Measurements from ENCODE around the gene IL16.
"Not testable (repeated sequence)": the region's sequence is repeated elsewhere in the genome, so short reads cannot be mapped to it uniquely, and the experiment has no call there.

The IL16 gene

GRCh38 chr15:81329446-81329845 is 132.8 kb downstream of the IL16 start:
- Histone ChIP-seq H3K27ac (no peak overlapping the region), H3K9me3 (replicated peaks in 1 of 11) (no peaks in the 10 kb centered on the region), H3K4me1 (peaks cover 15 to 23% (median 19%) of the 10 kb centered on the region in 10 experiments), H4K20me1 (no peaks in the 10 kb centered on the region), H3K36me3 (no peaks in the 10 kb centered on the region), H3K4me2 (no peak overlapping the region), H3K4me3 (no peak overlapping the region), H3K9ac (no peak overlapping the region), H3K27me3 (no peaks in the 10 kb centered on the region)
- TF ChIP-seq Cebpa-rat (IDR thresholded peaks at IDR 0.05), result no peak

GRCh38 chr15:81330366-81331090 is 133.8 kb downstream of the IL16 start:
- H3K36me3 ChIP-seq, result no peaks in the 10 kb centered on the region
- H3K4me2 ChIP-seq, result peak overlapping the region; percentile 33 to 69 (median 56); a peak in 20 of 22 replicates
- no peak for TF ChIP-seq Cebpa-rat (IDR thresholded peaks at IDR 0.05)
- H3K4me1 ChIP-seq, result peaks cover 11 to 18% (median 15%) of the 10 kb centered on the region in 10 experiments
- no peak overlapping the region for H3K9ac ChIP-seq
- H3K4me3 ChIP-seq, result no peak overlapping the region
- no peaks in the 10 kb centered on the region for H3K9me3 ChIP-seq (replicated peaks in 1 of 11)
- H3K27me3 ChIP-seq, result no peaks in the 10 kb centered on the region
- H4K20me1 ChIP-seq, result no peaks in the 10 kb centered on the region
- no peak overlapping the region for H3K27ac ChIP-seq

GRCh38 chr15:81331141-81331540 is 134.5 kb downstream of the IL16 start:
- H3K9me3 ChIP-seq (replicated peaks in 1 of 11); H4K20me1 ChIP-seq; H3K27me3 ChIP-seq; H3K36me3 ChIP-seq; H3K4me3 ChIP-seq; H3K27ac ChIP-seq; H3K9ac ChIP-seq: not testable (repeated sequence)
- H3K4me1 ChIP-seq, result peaks cover 11 to 18% (median 15%) of the 10 kb centered on the region in 10 experiments
- peak overlapping the region; percentile 33 to 69 (median 56) for H3K4me2 ChIP-seq

- H3K36me3 ChIP-seq, result no peaks in the 10 kb centered on the region
- H3K4me2 ChIP-seq, result peak overlapping the region; percentile 33 to 69 (median 56); a peak in 21 of 22 replicates
- no peaks in the 10 kb centered on the region for H3K9me3 ChIP-seq (replicated peaks in 1 of 11)
- no peaks in the 10 kb centered on the region for H4K20me1 ChIP-seq
- no peak overlapping the region for H3K4me3 ChIP-seq
- no peak overlapping the region for H3K9ac ChIP-seq
- H3K27me3 ChIP-seq, result no peaks in the 10 kb centered on the region
- H3K27ac ChIP-seq, result no peak overlapping the region
- TF ChIP-seq Cebpa-rat (IDR thresholded peaks at IDR 0.05), result no peak
- H3K4me1 ChIP-seq, result peaks cover 11 to 18% (median 15%) of the 10 kb centered on the region in 10 experiments
Measured at GRCh38 chr15:81331600-81331999, 134.9 kb downstream of the IL16 start.

GRCh38 chr15:81332326-81332725 is 135.6 kb downstream of the IL16 start:
- H3K9me3 ChIP-seq (replicated peaks in 1 of 11), result no peaks in the 10 kb centered on the region
- no peaks in the 10 kb centered on the region for H3K36me3 ChIP-seq
- no peak overlapping the region for H3K9ac ChIP-seq
- TF ChIP-seq Cebpa-rat (IDR thresholded peaks at IDR 0.05), result no peak
- H3K4me2 ChIP-seq, result no peak overlapping the region
- 0 out of 22 replicates have a peak overlapping the region, but pooled peaks of 1 of the 11 experiments have one; percentile 6 for H3K27ac ChIP-seq
- peaks cover 12 to 20% (median 15%) of the 10 kb centered on the region in 10 experiments for H3K4me1 ChIP-seq
- H3K4me3 ChIP-seq, result no peak overlapping the region
- no peaks in the 10 kb centered on the region for H4K20me1 ChIP-seq
- no peaks in the 10 kb centered on the region for H3K27me3 ChIP-seq

GRCh38 chr15:81333363-81333762 is 136.7 kb downstream of the IL16 start:
- Histone ChIP-seq H3K9me3 (replicated peaks in 1 of 11) (no peaks in the 10 kb centered on the region), H4K20me1 (no peaks in the 10 kb centered on the region), H3K27ac (no peak overlapping the region), H3K4me1 (peaks cover 15 to 29% (median 24%) of the 10 kb centered on the region in 10 experiments), H3K4me3 (no peak overlapping the region), H3K4me2 (no peak overlapping the region), H3K36me3 (no peaks in the 10 kb centered on the region), H3K27me3 (no peaks in the 10 kb centered on the region), H3K9ac (no peak overlapping the region)
- TF ChIP-seq Cebpa-rat (IDR thresholded peaks at IDR 0.05), result no peak

- Histone ChIP-seq H4K20me1 (no peaks in the 10 kb centered on the region), H3K4me3 (no peak overlapping the region), H3K4me2 (no peak overlapping the region), H3K27me3 (no peaks in the 10 kb centered on the region), H3K9ac (no peak overlapping the region), H3K27ac (no peak overlapping the region), H3K36me3 (no peaks in the 10 kb centered on the region), H3K9me3 (replicated peaks in 1 of 11) (no peaks in the 10 kb centered on the region), H3K4me1 (peaks cover 15 to 39% (median 33%) of the 10 kb centered on the region in 10 experiments)
- no peak for TF ChIP-seq Cebpa-rat (IDR thresholded peaks at IDR 0.05)
Measured at GRCh38 chr15:81334768-81335435, 138.2 kb downstream of the IL16 start.

- Histone ChIP-seq H3K27me3 (no peaks in the 10 kb centered on the region), H3K9me3 (replicated peaks in 1 of 11) (no peaks in the 10 kb centered on the region), H3K36me3 (no peaks in the 10 kb centered on the region), H3K27ac (peak overlapping the region in 1 of 11 experiments; percentile 10; a peak in 1 of 22 replicates), H3K4me3 (no peak overlapping the region), H3K4me2 (no peak overlapping the region), H4K20me1 (no peaks in the 10 kb centered on the region), H3K9ac (no peak overlapping the region), H3K4me1 (peaks cover 13 to 36% (median 29%) of the 10 kb centered on the region in 10 experiments)
- no peak for TF ChIP-seq Cebpa-rat (IDR thresholded peaks at IDR 0.05)
Measured at GRCh38 chr15:81335631-81336030, 139.0 kb downstream of the IL16 start.

- no peak for TF ChIP-seq Cebpa-rat (IDR thresholded peaks at IDR 0.05)
Measured at GRCh38 chr15:81336568-81336967, 139.9 kb downstream of the IL16 start.

More at GRCh38 chr15:81336568-81336967, 139.9 kb downstream of the IL16 start:
- Histone ChIP-seq H3K36me3 (no peaks in the 10 kb centered on the region), H3K4me3 (no peak overlapping the region), H3K4me2 (no peak overlapping the region), H3K9ac (no peak overlapping the region), H4K20me1 (no peaks in the 10 kb centered on the region), H3K27me3 (no peaks in the 10 kb centered on the region), H3K9me3 (replicated peaks in 1 of 11) (no peaks in the 10 kb centered on the region), H3K4me1 (peaks cover 3 to 26% (median 20%) of the 10 kb centered on the region in 10 experiments; a peak in 19 of 20 replicates), H3K27ac (no peak overlapping the region)
